Activated T-helper 1 cell treated with anti-CD3 and anti-CD28 coated beads, Interleukin-12 subunit alpha, Interleukin-12 subunit beta, Interleukin-2, Interleukin-4 antibody, amounts not matched to agents 30 ng/mL and 10 ng/mL and 1 ng/mL, durations not matched to agents 14 hours and 24 hours and 36 hours (primary cell): Measurements from ENCODE around the gene ZFP36L2. TPM values are rescaled to one million over a fixed set of nuclear protein-coding genes. Genes with fewer than 3 reads are reported as not detected.
A peak's percentile ranks its signal among the peaks of the same experiment; 100 is the strongest.
"Not testable (repeated sequence)": the region's sequence is repeated elsewhere in the genome, so short reads cannot be mapped to it uniquely, and the experiment has no call there.

ENCODE experiments used
- DNase-seq: peaks from one replicate; pipeline ENCODE4 v3.0.0; 2021; ENCODE audit warnings: low spot score
- H3K27ac Mint-ChIP-seq: one replicate; pipeline ENCODE4 v1.8.0; 2021; ENCODE audit warnings: mild to moderate bottlenecking, mixed read lengths
- H3K27me3 Mint-ChIP-seq: one replicate; pipeline ENCODE4 v1.8.0; 2022; ENCODE audit warnings: mild to moderate bottlenecking, moderate library complexity, mixed read lengths; ENCODE audit not compliant: insufficient read depth
- H3K36me3 Mint-ChIP-seq: one replicate; pipeline ENCODE4 v1.8.0; 2021; ENCODE audit warnings: low read depth, mixed read lengths
- H3K4me1 Mint-ChIP-seq: one replicate; pipeline ENCODE4 v1.8.0; 2021; ENCODE audit warnings: low read depth, mixed read lengths
- H3K4me3 Mint-ChIP-seq: one replicate; pipeline ENCODE4 v1.8.0; 2021; ENCODE audit warnings: mild to moderate bottlenecking, moderate library complexity, mixed read lengths
- H3K9me3 Mint-ChIP-seq: one replicate; pipeline ENCODE4 v1.8.0; 2021; ENCODE audit warnings: mixed read lengths
- intact Hi-C: fragments of 100-400 bp; cut with micrococcal nuclease; formaldehyde crosslinking; loops from one replicate; pipeline ENCODE4 v1.15.1; 2024
- total RNA-seq: library from RNA; stranded (reverse); gene quantifications from 2 replicates; pipeline ENCODE4 v1.2.3, GENCODE V29; 2022

Gene ZFP36L2
- total RNA-seq, 1 donor from 2014 or later = 92.3 TPM

DNA sequence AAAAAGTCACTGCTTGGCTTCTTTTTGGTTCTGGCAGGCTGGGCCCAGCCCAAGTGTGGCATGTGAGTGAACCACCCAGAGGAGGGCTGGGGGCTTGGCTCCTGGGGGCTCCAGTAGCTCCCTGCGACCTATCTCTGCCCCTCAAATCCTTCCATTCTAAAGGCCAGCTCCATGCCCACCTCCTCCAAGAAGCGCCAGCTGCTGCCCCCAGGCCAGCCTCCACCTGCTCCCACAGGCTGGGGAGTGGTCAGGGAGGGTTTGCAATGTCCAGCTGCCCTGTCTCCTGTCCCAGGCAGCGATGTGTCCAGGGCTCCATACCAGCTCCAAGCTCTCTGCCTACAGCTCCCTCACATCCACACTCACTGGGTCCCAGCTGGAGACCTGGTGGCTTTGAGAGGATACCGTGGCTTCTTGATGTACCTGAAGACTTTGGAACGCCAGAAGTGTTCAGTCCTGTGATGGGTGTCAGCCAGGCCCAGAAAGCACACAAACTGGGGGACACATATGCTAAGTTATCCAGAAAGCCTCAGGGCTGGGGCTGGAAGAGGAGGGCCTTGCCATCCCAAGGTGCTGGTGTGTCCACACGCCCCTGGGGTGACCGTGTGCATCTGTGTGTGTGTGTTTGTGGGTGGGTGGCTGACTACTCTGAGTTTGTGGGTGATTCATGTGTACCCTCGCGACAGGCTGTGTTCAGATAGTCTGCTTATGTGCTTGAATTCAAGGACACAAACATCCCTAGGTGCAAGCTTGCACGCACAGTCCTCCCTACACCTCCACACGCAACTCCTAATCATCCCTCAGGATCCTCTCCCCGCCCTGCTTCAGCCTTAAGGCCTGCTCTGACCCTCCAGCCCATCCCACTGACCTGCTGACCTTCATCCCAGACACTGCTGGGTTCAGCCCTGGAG lies 33.4 kb downstream of the ZFP36L2 start:
- H3K27ac Mint-ChIP-seq = no peak overlapping the region
- peaks cover 2% of the 10 kb centered on the region for H3K36me3 Mint-ChIP-seq
- intact Hi-C loops = no loop called here
- H3K4me1 Mint-ChIP-seq = peaks cover 51% of the 10 kb centered on the region
- H3K4me3 Mint-ChIP-seq = no peak overlapping the region
- H3K27me3 Mint-ChIP-seq = no peaks in the 10 kb centered on the region
- no peaks in the 10 kb centered on the region for H3K9me3 Mint-ChIP-seq
- no peak for DNase-seq

DNA sequence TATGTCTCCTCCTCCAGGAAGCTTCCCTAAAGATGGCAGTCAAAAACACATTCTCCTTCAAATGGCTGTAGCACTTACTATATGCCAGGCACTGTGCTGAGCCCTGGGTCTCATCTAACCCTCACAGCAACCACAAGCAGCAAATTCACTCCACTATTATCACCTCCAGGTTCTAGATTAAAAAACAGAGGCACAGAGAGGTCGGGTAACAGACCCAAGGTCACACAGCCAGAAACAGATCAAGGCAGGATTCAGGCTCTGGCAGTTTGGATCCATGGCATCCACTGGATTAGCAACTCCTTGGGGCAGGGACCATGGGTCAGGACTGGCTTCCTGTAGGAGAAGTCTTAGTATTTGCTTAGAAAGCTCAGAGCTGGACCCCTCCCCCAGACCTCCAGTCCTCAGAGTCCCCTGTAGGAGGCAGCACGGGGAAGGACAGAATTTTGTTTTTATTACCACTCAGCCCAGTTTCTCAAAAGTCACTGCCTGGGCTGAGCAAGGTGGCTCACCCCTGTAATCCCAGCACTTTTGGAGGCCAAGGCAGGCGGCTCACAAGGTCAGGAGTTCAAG lies 34.4 kb downstream of the ZFP36L2 start:
- peaks cover 2% of the 10 kb centered on the region for H3K36me3 Mint-ChIP-seq
- no peaks in the 10 kb centered on the region for H3K27me3 Mint-ChIP-seq
- no peak for DNase-seq
- peaks cover 45% of the 10 kb centered on the region for H3K4me1 Mint-ChIP-seq
- no peaks in the 10 kb centered on the region for H3K9me3 Mint-ChIP-seq
- H3K4me3 Mint-ChIP-seq = no peak overlapping the region
- peak overlapping the region; percentile 36 for H3K27ac Mint-ChIP-seq
- intact Hi-C loops = no loop called here

DNA sequence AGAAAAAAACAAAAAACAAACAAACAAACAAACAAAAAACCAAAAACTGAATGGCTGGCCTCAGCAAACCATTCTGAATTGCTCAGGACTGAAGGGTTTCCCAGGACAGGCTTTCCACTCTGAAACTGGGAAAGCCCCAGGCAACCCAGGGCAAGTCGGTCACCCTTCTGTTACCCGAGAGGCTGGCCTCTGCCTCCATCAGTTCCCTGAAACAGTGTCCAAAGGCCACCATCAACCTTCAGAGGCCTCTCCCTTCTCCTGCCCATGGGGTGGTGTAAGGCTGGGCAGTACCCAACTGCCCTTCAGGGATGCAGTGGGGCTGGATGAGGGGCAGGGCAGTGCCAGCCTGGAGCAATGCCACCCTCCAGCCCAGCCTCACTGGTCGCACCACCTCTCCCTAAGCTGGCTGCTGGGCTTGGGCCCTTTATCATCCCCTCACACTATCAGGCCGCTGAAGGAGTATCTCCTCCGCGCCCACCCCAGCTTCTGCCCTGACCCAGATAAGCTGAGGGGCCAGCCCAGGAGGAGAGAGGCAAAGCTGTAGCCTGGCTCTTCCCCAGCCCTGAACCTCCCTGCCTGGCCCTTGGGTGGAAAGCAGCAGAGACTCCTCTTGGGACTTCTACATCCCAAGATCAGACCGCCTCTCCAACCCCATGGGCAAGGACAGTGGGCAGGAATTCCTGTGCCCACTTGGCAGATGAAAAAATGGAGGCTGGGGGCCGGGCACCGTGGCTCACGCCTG lies 35.9 kb downstream of the ZFP36L2 start:
- no peaks in the 10 kb centered on the region for H3K9me3 Mint-ChIP-seq
- intact Hi-C loops = no loop called here
- H3K27me3 Mint-ChIP-seq = no peaks in the 10 kb centered on the region
- H3K36me3 Mint-ChIP-seq = no peaks in the 10 kb centered on the region
- H3K4me1 Mint-ChIP-seq = peaks cover 41% of the 10 kb centered on the region
- H3K27ac Mint-ChIP-seq = no peak overlapping the region
- H3K4me3 Mint-ChIP-seq = no peak overlapping the region
- no peak for DNase-seq

DNA sequence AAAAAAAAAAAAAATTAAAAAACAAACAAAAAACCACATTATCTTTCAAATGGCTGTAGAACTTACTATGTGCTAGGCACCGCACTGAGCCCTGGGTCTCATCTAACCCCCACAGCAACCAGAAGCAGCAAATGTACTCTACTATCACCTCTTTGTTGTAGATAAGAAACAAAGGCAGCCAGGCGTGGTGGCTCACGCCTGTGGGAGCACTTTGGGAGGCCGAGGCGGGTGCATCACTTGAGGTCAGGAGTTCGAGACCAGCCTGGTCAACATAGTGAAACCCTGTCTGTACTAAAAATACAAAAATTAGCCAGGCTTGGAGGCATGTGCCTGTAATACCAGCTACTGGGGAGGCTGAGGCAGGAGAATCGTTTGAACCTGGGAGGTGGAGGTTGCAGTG lies 36.5 kb downstream of the ZFP36L2 start:
- H3K9me3 Mint-ChIP-seq, H3K4me3 Mint-ChIP-seq, DNase-seq, H3K36me3 Mint-ChIP-seq, intact Hi-C loops, H3K27me3 Mint-ChIP-seq: not testable (repeated sequence)
- peak overlapping the region; percentile 7 for H3K27ac Mint-ChIP-seq
- H3K4me1 Mint-ChIP-seq = peaks cover 41% of the 10 kb centered on the region

DNA sequence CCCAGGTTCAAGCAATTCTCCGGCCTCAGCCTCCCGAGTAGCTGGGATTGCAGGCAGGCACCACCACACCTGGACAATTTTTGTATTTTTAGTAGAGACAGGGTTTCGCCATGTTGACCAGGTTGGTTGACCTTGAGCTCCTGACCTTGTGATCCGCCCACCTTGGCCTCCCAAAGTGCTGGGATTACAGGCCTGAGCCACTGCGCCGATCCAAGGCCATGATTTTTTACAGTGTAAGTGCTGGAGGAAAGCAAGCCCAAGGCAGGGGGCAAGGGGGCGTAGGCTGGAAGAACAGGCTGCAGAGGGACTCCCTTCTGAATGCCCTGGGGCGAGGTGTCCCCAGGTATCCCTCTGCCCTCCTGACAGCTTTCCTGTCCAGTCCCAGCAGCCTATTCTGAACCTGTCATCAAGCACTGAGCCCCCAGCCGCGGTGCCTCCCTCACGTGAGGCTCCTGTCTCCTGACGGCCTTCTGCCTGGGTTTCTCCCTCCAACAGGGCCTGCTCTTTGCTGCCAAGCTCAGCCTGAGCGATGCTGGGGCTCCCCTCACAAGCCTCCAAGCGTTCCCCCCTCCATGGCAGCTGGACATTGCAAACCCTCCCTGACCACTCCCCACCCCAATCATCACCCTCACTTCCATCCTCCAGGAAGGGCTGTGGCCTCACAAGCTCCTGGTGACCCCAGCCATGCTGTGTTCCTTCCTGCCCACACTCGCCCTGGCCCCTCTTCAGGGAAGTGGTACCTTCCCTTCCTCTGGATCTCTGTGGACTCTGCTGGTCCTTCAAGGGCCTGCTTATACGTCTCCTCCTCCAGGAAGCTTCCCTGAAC lies 37.6 kb downstream of the ZFP36L2 start:
- no peak overlapping the region for H3K4me3 Mint-ChIP-seq
- peaks cover 41% of the 10 kb centered on the region for H3K4me1 Mint-ChIP-seq
- no peaks in the 10 kb centered on the region for H3K9me3 Mint-ChIP-seq
- peaks cover 2% of the 10 kb centered on the region for H3K27me3 Mint-ChIP-seq
- intact Hi-C loops = no loop called here
- H3K36me3 Mint-ChIP-seq = no peaks in the 10 kb centered on the region
- DNase-seq = no peak
- H3K27ac Mint-ChIP-seq = no peak overlapping the region

DNA sequence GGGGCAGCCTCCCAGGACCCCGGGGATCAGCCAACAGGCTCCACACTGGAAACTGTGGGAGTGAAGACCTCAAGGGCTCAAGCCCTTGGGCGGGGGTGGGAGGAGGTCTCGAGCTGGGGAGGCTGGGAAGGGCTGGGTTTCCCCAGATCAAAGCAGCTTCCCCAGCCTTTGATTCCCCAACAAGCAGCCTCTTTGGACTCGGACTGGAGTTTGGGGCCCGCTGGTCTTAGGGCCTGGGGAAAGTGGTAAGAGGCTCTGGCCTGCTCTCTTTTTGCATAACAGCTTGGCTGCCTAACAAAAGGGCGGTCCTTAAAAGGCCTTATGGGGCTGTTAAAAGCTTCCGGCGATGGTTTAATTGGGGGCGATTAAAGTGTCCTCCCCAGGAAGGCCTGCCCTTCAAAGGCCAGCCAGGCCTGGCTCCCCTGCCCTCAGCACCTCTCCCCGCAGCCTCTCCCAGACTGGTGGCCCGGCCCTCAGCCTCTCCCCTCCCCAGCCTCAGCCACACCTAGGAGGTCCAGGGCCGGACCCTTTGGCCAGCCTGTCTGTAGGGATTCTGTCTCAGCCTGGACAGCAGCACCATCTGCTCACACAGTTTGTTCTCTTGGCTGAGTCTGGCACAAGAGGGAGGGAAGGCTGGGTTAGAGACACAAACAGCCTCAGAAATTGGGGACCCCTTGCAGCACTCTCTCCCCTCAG lies 39.6 kb downstream of the ZFP36L2 start:
- Mint-ChIP-seq H3K4me1 (peaks cover 31% of the 10 kb centered on the region), H3K9me3 (no peaks in the 10 kb centered on the region), H3K27me3 (peaks cover 2% of the 10 kb centered on the region), H3K4me3 (no peak overlapping the region), H3K27ac (peak overlapping the region; percentile 29), H3K36me3 (no peaks in the 10 kb centered on the region)
- no peak for DNase-seq
- intact Hi-C loops = no loop called here

DNA sequence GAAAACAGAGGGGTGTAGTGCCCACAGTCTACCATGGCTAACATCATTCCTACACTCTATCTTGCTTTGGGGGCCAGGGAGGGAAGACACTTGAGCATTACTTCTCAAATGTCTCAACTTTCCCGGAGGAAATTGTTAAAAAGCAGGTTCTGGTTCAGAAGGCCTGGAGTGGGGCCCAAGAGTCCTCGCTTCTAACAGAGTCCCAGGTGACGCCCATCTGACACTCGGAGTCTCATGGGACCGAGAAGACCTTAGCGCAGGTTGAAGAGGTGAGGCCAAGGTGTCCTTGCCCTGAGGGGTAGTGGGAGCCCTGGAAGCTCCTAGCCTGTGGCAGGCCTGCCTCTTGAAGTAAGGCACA lies 40.1 kb downstream of the ZFP36L2 start:
- Mint-ChIP-seq H3K4me3 (no peak overlapping the region), H3K36me3 (peaks cover 2% of the 10 kb centered on the region), H3K27ac (no peak overlapping the region), H3K9me3 (no peaks in the 10 kb centered on the region), H3K27me3 (peaks cover 2% of the 10 kb centered on the region), H3K4me1 (peaks cover 31% of the 10 kb centered on the region)
- intact Hi-C loops = no loop called here
- DNase-seq = no peak

DNA sequence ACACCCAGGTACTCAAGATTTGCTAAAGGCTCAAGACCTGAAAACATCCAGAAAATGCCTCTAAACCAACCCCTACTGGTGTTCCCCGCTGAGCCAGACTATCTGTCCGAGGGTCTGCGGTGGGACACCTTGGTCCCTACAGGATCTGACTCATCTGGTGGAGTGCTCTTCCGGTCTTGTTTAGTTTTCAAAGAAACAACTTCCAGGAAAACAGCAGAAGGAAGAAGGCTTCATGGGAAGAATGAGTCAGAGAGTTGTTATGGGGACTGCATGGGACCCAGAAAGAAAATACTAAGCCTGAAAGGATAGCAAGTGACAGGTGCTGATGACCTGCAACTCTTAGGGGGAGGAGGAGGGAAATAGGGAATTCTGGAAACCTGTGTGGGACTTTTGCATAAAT lies 41.3 kb downstream of the ZFP36L2 start:
- Mint-ChIP-seq H3K27me3 (peaks cover 2% of the 10 kb centered on the region), H3K9me3 (no peaks in the 10 kb centered on the region), H3K4me3 (no peak overlapping the region), H3K4me1 (peaks cover 40% of the 10 kb centered on the region), H3K27ac (peak overlapping the region; percentile 53), H3K36me3 (peaks cover 2% of the 10 kb centered on the region)
- DNase-seq = no peak
- intact Hi-C loops = no loop called here

DNA sequence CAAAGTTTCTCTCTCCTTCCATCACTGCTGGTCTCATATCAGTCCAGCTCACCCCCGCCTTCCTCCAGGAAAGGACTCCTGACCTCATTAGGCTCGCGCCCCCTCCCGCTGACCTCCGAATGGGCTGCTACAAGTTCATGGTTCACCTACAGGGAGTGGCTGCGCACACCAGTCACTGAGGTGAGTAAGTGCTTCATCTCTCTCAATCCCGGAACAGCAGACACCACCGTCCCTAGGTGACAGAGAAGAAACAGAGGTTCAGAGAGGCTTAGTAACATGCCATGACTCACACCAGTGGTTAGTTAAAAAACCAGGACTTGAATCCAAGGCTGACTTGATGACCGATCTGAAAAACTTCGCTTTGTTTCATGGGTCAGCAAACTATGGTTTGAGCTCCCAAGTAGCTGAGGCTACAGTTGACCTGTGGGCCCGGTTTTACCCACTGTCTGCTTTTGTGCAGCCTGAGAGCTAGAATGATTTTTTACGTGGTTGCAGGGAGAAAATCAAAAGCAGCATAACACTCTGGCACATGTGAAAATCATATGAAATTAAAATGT lies 42.0 kb downstream of the ZFP36L2 start:
- H3K27me3 Mint-ChIP-seq = peaks cover 2% of the 10 kb centered on the region
- H3K4me1 Mint-ChIP-seq = peaks cover 40% of the 10 kb centered on the region
- intact Hi-C loops = loop anchor here (1.0 kb wide), 3 partner anchors 10 to 25 kb away; no protein-coding TSS in a partner anchor
- H3K9me3 Mint-ChIP-seq = no peaks in the 10 kb centered on the region
- H3K36me3 Mint-ChIP-seq = peaks cover 2% of the 10 kb centered on the region
- DNase-seq = peak; percentile 45
- H3K27ac Mint-ChIP-seq = peak overlapping the region; percentile 86
- peak overlapping the region; percentile 48 for H3K4me3 Mint-ChIP-seq

DNA sequence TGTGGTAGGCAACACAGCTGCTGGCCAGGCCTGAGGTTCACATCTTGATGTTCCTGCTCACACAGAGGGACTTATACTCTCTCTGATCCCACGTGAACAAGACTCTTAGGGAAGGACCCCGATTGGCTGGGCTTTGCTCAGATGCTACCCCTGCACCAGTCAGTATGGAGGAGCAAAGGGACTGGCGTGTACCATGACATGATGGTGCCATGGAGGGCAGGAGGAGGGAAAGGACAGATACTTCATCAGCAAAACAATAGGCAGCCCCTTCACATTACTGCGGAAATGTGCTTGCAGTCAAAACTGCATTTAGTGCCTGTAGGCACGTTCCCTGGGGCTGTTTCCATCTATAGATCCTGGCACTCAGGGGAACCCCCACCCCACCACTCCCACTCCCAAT lies 42.7 kb downstream of the ZFP36L2 start:
- intact Hi-C loops = loop anchor here (1.0 kb wide), 3 partner anchors 9 to 24 kb away; no protein-coding TSS in a partner anchor
- Mint-ChIP-seq H3K4me1 (peaks cover 47% of the 10 kb centered on the region), H3K36me3 (peaks cover 2% of the 10 kb centered on the region), H3K27me3 (peaks cover 2% of the 10 kb centered on the region), H3K27ac (peak overlapping the region; percentile 51), H3K9me3 (no peaks in the 10 kb centered on the region), H3K4me3 (no peak overlapping the region)
- DNase-seq = no peak

DNA sequence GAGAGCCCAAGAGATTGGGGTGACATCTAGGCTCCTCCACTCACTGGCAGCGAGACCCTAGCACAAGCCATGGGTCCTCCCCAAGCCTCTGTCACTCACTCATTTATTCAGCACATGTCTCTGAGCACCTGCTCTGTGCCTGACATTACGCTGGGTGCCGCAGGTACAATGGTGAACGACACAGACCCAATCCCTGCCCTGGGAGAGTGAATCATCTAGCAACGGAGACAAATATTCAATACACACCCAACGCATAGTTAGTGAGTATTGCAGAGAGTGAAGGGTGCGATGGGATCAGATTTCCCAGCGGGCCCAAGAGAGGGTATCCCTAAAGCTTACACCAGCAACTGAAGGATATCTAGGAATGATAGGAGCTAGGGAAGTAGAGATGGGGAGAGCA lies 45.5 kb downstream of the ZFP36L2 start:
- DNase-seq = no peak
- H3K27ac Mint-ChIP-seq = peak overlapping the region; percentile 14
- intact Hi-C loops = no loop called here
- H3K9me3 Mint-ChIP-seq = no peaks in the 10 kb centered on the region
- H3K4me3 Mint-ChIP-seq = no peak overlapping the region
- H3K36me3 Mint-ChIP-seq = peaks cover 2% of the 10 kb centered on the region
- H3K4me1 Mint-ChIP-seq = peaks cover 69% of the 10 kb centered on the region
- peaks cover 2% of the 10 kb centered on the region for H3K27me3 Mint-ChIP-seq

DNA sequence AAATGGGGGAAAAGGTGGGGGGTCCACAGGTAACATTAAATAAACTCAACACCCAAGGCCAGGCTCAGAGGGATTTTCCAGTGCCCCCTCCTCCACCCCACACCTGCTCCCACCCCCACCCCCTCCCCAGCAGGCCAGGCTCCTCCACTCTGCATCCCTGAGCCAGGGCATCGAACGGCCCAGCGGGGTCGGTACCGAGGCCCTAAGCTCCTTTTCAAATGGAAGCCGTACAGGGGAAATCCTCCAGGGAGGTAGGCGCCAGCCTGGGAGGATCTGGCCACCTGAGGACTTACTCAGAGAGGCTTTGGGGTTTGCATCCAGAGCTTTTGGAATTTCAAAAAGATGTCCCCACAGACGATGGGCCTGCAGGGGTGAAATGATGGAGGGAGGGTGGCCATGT lies 46.5 kb downstream of the ZFP36L2 start:
- no peak for DNase-seq

More for the DNA sequence above, 46.5 kb downstream of the ZFP36L2 start:
- Mint-ChIP-seq H3K4me1 (peaks cover 71% of the 10 kb centered on the region), H3K9me3 (no peaks in the 10 kb centered on the region), H3K27me3 (peaks cover 2% of the 10 kb centered on the region), H3K4me3 (no peak overlapping the region), H3K27ac (no peak overlapping the region), H3K36me3 (peaks cover 2% of the 10 kb centered on the region)
- intact Hi-C loops = no loop called here
